ENCODE measurements around the gene SPDL1.

Gene SPDL1

DNA sequence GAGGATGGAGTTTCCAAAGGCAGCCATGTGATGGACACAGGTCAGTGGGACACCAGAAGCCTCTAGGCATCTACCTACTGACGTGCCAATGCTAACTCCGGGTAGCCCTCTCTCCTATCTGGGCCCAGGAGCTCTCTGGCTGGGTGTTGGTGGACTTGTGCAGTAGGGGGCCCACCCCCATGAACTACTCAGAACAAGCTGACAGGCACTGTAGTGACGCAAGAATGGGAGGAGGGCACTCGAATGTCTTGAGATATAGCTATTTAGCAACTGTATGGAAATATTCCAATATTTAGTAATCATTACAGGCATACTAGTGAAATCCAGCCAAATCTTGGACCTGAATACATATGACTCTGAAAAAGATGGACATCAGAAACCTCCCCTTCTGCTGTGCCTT lies 47.8 kb downstream of the SPDL1 start:
- DNase-seq (ENCODE audit: low read depth) = no peak

DNA sequence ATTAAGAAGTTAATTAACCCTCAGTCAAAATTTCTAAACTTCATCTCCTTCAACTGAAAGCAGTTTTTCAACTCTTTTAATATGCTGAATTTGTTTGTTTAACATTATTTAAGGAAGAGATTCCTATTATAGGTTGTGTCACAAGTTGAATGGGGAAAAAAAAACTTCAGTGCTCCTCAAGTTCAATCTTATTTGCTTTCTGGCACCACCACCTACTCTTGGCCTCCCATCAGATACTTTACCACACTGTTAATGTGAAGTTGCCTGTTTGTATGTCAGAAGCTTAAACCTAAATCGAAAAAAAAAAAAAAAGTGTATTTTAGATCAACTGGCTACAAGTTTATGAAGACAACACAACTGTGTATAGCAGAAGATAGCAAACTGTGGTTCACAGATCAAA lies 49.4 kb downstream of the SPDL1 start:
- DNase-seq (ENCODE audit: low read depth) = no peak

DNA sequence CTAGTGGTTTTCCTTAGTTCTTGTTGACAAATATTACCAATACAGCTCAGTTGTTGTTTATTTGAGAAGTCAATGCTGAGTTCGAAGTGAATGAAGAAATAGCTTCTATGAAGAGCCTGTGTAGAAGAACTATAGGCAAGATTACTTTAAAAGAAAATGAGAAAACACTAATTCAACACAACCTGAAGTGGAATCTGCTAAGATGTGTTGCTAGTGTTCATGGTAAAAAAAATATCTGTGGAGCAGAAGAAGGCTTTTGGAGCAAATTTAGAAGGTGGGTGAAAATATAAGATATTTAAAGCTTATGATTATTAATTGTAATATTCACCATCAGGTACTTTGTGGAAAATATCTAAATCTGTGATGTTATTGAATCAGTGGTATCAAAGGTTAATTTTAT lies 51.0 kb downstream of the SPDL1 start:
- DNase-seq (ENCODE audit: low read depth) = no peak

DNA sequence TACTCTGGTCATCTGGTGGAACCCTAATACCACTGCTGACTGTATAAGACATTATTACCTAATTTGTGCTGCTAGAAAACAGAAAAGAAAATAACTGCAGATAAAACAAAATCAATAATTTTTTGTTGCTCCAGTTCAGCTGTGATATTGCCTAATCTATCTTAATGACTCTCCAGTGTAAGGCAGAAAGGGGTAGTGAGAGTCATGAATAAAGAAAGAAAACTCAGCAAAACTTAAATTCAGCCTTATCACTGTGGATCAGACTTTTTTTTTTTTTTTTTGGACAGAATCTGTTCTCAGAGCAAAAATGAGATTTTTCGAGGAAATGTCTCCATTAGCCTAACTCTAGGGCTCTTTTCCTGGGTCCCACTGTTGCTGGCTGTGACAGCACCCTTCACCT lies 52.4 kb downstream of the SPDL1 start:
- no peak for DNase-seq (ENCODE audit: low read depth)

DNA sequence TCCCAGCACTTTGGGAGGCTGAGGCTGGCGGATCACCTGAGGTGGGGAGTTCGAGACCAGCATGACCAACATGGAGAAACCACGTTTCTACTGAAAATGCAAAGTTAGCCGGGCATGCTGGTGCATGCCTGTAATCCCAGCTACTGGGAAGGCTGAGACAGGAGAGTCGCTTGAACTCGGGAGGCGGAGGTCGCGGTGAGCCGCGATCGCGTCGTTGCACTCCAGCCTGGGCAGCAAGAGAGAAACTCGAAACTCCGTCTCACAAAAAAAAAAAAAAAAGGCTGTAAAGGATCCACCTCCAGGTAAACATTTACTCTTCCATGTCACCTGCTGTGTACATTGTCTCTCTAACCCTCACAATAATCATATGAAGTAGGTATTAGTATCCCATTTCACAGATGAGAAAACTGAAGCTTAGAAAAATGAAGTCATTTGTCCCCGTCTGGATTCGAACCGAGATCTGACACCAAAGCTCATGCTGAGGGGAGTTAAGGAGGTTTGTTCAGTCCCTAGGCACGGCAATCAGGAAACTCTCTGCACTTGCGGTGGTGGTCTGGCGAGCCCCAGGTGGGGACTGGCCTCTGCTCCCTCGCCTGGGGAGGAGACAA lies 53.0 kb downstream of the SPDL1 start:
- no peak for DNase-seq (ENCODE audit: low read depth)

DNA sequence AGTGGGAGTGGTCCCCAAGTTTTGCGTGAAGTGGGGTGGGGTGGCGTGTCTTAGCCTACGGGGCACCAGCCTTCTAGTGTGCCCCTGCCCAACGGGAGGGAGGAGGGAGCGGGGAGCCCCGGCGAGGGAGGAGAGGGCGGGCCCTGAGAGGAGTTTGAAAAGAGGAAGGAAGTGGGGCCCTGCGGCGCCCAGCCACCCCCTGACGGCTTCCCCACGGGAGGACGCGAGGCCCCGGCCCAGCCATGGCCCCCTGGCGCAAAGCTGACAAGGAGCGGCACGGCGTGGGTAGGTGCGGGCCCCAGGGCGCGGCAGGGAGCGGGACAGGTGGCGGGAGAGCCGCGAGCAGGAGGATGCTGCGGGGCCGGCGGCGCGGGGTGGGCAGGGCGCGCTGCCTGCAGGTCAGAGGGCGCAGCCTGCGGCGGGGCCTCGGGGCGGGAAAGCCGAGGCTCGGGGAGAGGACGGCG lies 53.5 kb downstream of the SPDL1 start, which contains the start of gene DOCK2:
DOCK2 (plus strand) TSS at position 191 of the 464 bp plus-strand sequence; CDS start at position 243, 52 bp downstream.
- DNase-seq (ENCODE audit: low read depth) = peak; percentile 37

DNA sequence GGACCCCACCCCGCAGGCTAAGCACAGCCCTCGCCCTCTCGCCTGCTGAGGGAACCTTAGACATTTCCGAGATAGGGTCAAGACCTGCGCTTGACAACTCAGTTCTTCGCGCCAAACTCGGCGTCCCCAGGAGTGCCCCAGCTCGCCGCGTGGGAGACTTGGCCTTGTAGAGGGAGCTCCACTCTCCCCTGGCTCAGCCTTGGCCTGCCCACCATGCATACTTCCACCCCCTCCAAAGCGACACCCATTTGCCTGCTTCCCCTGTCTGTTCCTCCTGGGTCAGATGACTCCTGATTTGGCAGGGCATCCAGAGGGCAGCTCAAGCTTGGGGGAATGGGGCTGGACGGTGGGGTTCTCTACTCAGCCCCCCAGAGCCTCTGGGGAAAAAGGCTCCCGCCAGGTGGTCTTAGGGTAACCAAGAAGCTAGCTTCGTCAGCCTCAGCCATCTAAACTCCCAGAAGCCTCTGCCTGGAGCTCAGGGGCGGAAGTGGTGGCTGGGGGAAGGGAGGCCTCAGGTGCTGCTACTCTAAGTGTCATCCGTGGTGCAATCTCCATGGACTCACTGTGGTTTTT lies 54.1 kb downstream of the SPDL1 start:
- peak; percentile 31 for DNase-seq (ENCODE audit: low read depth)

DNA sequence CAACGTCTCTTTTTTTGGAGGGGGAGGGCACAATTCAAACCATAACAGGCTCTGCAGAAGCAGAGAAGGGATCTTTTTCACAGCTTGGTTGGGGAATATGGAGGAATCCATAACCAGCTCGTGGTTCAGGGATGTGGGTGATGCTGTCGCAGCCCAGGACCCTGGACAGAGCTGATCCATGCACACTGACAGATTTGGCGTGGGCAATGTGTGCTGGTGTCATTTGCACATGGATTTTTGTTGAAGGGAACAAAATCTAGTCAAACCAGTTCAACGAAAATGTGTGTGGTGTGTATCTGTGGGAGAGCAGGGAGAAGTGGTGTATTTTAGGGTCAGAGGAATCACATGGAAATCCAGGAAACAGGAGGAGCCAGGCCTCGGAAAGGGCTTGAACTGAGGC lies 57.7 kb downstream of the SPDL1 start:
- DNase-seq (ENCODE audit: low read depth) = no peak

DNA sequence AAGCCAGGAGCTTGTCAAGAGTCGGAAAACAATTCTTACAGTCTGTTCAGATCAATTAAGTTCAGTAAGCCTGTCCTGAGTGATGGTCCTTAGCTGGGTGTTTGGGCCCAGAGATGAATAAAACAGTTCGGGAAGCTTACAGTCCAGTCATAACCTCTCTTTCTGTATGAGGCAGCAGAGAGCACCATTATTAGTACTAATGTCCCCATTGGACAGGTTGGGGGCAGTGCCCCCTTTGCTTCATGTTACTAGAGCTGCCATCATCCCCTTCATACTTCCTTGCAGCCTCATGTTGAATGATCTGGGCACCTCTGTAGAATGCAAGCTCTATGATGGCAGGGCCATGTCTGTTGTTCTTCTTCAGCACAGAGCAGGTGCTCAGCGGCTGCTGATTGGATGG lies 63.3 kb downstream of the SPDL1 start:
- no peak for DNase-seq (ENCODE audit: low read depth)

DNA sequence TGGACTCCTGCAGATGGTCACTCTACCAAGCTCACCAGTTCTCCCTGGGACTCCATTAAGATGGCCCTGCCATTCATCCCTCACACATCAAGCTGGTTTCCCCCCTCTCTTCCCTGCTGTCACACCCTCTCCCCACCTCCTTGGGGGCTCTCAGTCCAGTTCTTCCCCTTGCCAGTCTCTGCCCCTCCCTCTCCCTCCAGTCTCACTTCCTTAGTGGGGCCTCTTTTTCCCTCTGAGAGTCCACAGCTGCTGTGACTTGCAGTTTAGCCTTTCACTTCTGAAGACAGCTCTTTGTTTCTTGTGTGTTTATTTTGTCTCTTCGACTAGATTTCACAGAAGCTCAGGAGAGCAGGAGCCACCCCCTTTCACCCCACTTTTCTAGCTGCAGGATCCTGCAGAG lies 64.0 kb downstream of the SPDL1 start:
- DNase-seq (ENCODE audit: low read depth) = no peak

DNA sequence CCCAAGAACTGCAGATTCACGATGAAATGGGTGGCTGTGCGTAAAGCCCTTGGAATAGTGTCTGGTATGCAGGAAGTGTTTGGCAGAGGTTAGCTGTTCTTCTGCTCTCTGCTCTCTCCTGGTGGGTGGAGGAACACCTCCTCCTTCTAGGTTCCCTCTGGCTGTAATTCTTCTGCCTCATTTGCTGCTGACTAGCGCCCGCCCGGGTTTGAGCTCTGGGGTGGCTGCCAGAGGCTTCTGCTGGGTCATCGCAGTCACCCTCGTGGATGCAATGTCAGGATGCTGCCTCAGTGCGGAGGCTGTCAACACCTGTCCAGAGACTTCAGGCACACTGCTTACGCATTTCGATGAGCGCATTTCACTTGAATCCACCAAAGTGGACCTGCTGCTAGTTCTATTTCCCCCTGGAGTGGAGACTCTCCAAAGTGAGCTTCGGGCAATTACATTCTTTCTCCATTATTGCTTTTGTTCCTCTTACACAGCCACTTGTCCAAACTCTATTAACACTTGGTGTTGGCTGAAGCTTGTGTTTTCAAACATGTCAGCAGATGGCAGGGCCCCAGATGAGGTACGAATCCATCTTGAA lies 65.2 kb downstream of the SPDL1 start:
- DNase-seq (ENCODE audit: low read depth) = no peak

DNA sequence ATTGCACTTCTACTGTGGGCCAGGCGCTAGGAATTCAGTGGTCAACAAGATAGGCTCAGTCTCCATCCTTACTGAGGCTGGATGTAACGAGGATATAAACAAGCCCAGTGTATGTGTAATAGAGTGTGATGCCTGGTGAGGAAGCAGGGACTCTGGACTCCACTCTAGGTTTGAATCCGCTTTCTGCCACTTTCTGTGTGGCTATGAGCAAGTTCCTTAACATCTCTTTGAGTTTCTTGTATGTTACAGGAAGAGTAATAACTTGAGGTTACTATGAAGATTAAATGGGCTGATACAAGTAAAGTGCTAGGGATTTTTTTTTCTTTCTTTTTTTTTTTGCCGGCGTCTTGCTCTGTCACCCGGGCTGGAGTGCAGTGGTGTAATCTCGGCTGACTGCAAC lies 65.9 kb downstream of the SPDL1 start:
- no peak for DNase-seq (ENCODE audit: low read depth)

DNA sequence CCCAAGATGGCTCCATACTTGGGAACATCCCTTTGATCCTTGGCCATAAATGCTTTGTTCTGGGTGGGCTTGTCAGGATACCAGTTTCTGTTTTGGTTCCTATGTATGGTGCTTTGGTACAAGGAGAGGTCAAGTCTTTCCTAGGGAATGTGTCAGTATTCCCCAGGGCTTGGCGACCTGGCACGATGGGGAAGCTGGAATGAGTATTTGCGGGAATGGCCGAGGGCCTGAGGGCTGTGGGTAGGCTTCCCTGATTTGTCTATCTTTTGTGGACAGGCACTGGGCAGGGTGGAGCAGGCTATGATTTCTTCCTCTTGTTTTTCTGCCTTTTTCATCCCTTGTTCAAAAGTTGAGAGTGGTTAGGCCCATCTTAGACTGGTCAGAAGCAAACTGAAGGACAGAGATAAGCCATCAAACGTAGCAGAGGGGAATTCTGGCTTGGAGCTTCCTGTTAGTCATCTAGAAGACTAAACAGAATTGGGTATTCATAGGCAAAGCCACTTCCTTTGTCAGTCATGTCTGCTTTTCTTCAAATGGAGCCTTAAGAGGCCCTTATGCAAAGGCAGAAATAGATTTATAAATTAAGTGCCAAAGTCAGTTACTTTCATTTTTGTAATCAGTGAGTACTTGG lies 67.2 kb downstream of the SPDL1 start:
- DNase-seq (ENCODE audit: low read depth) = no peak

DNA sequence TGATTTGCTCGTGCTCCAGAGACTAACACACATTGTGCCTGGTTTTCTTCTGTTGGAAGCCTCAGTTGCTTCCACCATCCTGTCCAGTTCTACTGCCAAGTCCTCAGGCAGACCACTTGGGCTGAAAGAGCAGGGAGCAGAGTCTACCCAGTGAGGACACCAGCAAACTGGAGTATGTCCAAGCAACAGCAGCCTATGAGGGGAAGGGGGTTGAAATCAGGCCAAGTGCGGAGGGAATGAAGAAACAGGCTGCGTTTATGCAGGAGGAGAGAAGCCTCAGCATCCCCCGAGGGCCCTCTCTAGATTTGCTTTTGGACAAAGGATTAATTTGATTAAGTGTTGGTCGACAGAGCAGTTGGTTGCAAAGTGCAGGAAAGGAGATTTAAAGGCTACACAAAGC lies 68.0 kb downstream of the SPDL1 start:
- no peak for DNase-seq (ENCODE audit: low read depth)

DNA sequence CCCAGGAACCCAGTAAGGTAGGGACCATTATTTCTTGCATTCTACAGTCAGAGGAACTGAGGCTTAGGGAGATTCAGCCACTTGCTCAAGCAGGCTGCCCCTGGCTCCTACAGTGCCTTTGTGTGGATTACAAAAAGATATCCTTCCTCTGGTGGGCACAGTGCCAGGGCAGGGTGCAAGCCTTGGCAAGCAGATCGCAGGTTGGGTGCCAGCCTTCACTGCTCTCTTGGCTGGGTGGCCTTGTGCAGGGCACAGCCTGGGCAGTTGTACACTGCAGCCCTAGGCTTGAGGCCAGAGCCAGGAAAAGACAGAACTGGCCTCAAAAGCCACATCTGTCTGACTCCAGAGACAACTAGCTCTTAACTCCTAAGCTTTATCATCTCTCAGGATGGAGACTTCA lies 68.5 kb downstream of the SPDL1 start:
- DNase-seq (ENCODE audit: low read depth) = no peak

DNA sequence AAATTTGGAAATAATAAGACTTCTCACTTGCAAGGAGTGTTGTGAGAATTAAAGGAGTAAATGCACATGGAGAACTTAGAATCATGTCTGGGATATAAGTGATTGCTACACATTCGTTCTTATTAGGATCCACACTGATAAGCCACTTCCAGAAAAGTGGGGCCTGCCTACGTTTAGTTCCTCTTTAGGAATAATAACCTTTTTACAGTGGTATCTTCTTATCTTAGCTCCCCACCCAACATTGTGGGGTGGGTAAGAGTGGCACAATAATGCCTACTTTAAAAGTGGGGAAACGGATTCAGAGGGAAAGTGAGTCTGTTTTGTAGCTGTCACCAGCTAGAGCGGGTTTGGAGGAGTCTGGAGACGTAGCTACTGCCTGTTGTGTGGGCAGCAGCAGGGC lies 69.5 kb downstream of the SPDL1 start:
- no peak for DNase-seq (ENCODE audit: low read depth)

Measured in stimulated activated CD8-positive, alpha-beta memory T cell treated with anti-CD3 and anti-CD28 coated beads, Interleukin-15, amount 100 ng/mL, for 24 hours (primary cell).